NCI-H2227 (cell line): ENCODE data around the gene ARFGAP1.
"Not testable (repeated sequence)": the region's sequence is repeated elsewhere in the genome, so short reads cannot be mapped to it uniquely, and the experiment has no call there.

Experiments
- DNase-seq: peaks from one replicate; lab custom pipeline; 2025; ENCODE audit not compliant: unreplicated experiment; lab: John Stamatoyannopoulos, UW

The ARFGAP1 gene

GRCh38 chr20:63290136-63290676 is 17.6 kb downstream of the ARFGAP1 start:
- no peak for DNase-seq

DNA sequence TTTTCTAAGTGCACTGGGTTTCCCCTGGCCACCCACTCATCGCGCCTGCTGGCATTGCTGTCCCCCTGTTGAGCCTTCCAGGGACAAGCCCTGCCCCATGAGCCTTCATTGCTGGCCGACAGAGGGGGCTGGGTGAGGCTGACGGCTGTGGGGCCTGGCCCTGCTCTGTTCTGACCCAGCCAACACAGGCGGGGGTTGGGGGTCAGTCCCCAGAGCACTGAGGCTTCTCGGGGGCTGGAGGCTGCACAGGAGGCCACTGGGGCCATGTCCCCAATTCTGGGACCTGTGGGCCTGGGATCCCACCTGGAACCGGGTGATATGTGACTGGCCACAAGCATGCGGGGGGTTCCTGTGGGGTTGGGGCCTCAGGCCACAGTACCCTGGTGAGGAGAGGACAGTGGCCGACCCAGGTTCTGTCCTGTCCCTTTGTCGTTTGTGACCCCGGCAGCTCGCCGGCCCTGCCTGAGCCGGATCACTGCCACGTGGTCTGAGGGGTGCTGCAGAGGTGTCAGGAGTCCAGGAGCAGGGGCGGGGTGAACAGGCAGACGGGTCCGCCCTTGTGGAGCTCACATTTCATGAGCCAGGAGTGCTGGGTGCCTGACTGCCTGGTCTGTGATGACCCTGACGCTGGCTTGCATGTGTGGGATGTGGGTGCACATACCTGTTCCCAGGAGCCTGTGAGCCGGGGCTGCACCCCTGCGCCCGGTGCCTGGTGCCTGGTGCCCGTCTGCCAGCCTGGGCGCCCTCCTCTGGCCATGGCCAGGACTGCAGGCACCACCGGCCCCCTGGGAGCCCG is 18.3 kb downstream of the ARFGAP1 start:
- DNase-seq = peak; percentile 30

GRCh38 chr20:63291811-63292210 is 19.2 kb downstream of the ARFGAP1 start:
- no peak for DNase-seq

- no peak for DNase-seq
These were observed 19.7 kb downstream of the ARFGAP1 start for GRCh38 chr20:63292292-63292701.

DNA sequence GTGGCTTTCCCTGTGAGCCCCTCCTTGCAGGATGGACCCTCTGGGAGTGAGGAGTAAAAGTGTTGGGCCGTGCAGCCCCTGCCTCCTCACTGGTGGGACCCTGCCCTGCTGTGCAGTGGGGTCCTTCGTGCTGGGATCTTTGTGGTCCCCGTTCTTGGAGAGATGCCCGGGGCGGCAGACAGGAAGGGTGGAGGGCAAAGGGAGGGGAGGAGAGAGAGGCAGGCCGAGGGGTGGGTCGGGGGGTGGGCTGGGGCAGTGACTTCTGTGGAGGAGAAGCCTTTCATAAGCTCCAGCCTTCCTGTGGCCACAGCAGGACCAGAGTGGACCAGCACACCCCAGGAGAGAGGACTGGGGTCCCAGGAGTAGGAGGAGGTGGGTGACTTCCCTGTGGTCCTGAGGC is 20.3 kb downstream of the ARFGAP1 start, which contains the start of gene COL20A1:
COL20A1 (plus strand) TSS at position 283 of the 400 bp plus-strand sequence. CDS start 1,922 bp downstream, outside the sequence.
- DNase-seq = no peak

DNA sequence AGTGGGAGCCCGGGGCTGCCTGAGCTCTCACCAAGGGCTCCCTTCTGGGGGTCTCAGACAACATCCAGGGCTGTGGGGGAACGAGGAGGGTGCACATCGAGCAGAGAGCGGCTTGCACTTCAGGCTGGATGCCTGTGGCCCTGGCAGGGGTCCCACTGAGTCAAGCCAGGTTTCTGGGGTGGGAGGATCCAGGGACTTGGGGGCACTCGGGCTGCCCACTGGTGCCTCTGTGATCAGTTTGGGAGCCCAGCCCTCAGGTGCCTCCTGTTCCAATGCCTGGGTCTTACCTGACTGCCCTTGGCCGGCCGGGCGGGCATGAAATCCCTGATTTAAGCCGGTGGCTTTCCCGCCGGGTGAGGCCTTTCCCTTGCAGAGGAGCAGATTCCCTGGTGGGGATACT is 20.8 kb downstream of the ARFGAP1 start:
- DNase-seq = no peak

DNA sequence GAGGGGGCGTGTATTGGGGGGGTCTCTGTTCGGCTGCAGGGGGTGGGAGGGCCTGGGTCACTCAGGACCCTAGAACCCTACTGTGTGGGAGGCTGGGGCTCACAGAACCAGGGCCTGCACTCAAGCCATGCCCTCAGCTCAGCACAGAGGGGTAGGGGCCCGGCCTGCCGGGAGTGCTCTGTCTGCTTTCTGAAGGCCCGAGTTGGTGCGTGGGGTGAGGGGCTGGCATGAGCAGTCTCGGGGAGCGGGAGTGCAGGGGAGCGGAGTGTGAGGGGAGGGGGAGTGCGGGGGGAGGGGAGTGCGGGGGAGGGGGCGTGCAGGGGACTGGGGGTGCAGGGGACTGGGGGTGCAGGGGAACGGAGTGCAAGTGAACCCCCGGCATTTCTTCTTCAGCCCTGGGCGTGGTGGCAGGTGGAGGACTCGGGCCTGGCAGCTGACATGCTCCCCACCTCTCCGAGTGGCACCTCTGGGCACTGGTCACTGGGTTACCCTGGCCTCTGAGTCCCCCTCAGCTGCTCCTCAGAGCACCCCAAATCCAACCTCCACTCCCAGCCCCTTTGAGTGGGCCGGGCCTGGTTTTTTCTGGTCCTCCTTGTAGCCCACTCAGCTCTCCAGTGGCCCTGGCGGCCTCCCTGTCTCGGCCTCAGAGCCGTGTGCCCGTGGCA is 21.4 kb downstream of the ARFGAP1 start:
- DNase-seq = no peak

GRCh38 chr20:63294536-63294900 is 21.9 kb downstream of the ARFGAP1 start:
- no peak for DNase-seq

DNA sequence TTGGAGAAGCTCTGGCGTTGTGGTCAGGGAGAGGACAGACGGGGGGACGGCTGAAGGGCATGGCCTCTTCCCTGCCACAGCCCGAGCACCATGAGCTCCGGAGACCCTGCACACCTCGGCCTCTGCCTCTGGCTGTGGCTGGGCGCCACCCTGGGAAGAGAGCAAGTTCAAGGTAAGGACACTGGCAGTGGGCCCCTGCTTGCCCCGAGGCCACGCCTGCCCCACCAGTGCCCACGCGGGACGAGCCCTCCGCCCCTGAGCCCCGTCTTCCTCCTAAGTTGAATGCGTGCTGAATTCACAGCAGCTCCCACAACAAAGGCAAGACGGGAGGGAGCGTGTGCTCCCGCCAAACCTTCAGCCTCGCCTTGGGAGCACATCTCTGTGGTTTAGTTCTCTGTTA is 22.4 kb downstream of the ARFGAP1 start:
- DNase-seq = no peak

DNA sequence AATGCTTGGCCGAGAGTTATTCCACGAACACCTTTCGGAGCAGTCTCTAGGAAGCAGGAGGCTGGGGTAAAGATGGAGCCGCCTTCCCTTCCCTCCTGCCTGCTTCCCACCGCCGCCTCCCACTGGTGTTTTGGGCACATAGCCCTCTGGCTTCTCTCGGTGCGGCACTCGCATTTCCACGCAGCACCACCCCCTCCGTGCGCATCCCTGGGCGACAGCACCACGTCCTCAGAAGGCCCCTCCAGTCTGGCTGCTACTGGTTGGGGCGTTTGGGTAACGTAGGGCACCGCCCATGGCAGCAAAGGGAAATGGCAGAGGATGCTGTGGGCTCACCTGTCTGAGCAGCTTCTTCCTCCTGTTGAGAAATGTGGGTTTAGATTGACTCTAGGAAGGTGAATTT is 22.8 kb downstream of the ARFGAP1 start:
- no peak for DNase-seq

DNA sequence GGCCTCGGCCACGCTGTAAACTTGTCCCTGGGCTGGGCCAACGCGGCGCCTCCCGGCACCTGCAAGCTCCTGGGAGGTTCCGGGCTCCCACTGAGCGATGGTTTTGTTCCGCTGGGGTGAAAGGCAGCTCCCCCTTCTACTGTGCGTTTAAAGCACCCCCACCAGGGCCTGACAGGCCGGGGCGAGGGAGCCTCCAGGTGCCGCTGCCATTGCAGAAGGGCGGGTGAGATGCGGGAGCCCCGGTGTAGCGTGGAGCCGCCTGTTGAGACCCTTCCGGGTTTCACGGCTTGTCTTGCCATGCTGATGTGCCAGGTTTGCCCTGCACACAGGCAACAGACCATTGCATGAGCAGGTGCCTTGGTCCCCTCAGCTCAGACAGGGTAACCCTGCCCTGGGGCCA is 23.2 kb downstream of the ARFGAP1 start:
- DNase-seq = no peak

- DNase-seq = no peak
These were observed 24.1 kb downstream of the ARFGAP1 start for GRCh38 chr20:63296531-63297299.

DNA sequence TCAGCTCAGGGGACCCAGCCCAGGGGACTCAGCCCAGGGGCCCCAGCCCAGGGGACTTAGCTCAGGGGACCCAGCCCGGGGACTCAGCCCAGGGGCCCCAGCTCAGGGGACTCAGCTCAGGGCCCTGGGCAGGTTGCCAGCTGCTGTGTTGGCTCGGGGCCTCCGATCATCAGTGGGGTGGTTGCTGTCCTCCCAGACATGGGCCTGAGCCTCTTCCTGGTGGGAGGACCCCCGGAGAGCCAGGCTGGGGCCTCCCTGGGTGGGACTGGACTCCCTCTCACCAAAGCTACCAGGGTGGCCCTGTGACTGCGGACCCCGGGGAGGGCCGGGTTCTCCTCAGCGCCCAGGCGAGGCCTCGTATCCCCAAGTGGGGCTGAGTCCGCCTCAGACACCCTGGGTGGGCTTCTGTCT is 24.8 kb downstream of the ARFGAP1 start:
- no peak for DNase-seq

GRCh38 chr20:63297796-63298572 is 25.4 kb downstream of the ARFGAP1 start:
- no peak for DNase-seq

DNA sequence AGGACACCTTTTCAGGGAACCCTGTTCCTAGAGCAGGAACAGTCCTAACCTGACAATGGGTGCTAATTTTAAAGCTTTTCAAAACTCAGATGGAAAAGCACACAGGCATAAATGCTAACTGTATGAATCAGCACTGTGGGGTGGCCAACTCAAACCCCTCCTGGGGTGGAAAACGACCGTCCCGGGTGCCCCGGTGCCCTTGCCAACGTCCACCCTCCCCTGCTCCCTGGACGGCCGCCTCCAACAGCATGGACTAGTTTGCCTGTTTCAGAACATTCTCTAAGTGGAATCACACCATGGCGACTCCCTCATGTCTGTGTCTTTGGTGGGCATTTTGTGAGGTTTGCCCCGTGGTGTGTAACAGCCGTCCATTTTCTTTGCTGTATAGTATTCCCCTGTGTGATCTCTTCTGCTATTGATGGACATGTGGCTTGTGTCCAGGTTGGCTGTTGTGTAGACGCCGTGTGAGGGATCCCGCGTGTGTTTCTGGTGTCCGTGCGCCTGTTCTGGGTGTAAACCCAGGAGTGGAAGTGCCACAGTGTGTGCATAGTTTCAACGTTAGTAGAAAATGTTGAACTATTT is 26.2 kb downstream of the ARFGAP1 start:
- DNase-seq = no peak

DNA sequence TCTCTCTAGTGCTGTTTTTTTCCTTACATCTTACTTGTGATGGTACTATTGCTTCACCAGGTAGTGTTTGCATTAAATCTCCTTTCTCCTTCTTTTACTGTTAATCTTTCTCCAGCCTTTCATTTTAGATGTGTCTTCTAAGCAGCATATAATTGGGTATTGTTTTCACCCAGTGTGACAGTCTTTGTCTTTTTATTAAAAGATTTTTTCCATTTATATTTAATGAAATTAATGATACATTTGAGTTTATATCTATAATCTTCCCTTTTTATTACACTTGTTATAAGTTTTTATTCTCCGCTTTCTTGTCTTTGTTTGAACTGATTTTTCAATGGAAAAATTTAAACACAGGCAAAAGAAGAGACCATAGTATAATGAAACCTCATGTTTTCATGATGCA is 29.1 kb downstream of the ARFGAP1 start:
- DNase-seq = no peak

GRCh38 chr20:63303095-63303666 is 30.6 kb downstream of the ARFGAP1 start:
- DNase-seq = no peak

GRCh38 chr20:63305393-63305792 is 32.8 kb downstream of the ARFGAP1 start:
- no peak for DNase-seq

- DNase-seq = not testable (repeated sequence)
These were observed 33.5 kb downstream of the ARFGAP1 start for GRCh38 chr20:63305933-63306672.
